Thoracic aorta (tissue), 2 donors: ENCODE measurements around the gene DOCK11. TPM values are rescaled to one million over a fixed set of nuclear protein-coding genes. Genes with fewer than 3 reads are reported as not detected.

Experiments
- ATAC-seq: fragments of 150-250 bp; one replicate; pipeline ENCODE4 v1.8.0; 2017; ENCODE audit warnings: low read depth; ENCODE audit not compliant: insufficient number of reproducible peaks, low FRiP score
- DNase-seq: peaks from one replicate; pipeline ENCODE4 v3.0.0-alpha.2; 2020; ENCODE audit warnings: low spot score
- H3K27ac ChIP-seq, 2 donors: fragments of 200-600 bp; sonication (generic); 1 replicate in 1 of 2; 2 replicates in 1 of 2; pipeline ENCODE4 v1.5.1; 2016; ENCODE audit warnings: mild to moderate bottlenecking in 2 of 2, moderate library complexity in 2 of 2
- H3K27me3 ChIP-seq: fragments of 200-600 bp; sonication (generic); replicated peaks from 2 replicates; pipeline ENCODE4 v1.6.0; 2016; ENCODE audit warnings: mild to moderate bottlenecking; ENCODE audit not compliant: insufficient read depth
- H3K36me3 ChIP-seq: fragments of 200-600 bp; sonication (generic); one replicate; pipeline ENCODE4 v1.5.1; 2016
- H3K4me1 ChIP-seq, 2 donors: fragments of 200-600 bp; sonication (generic); 1 replicate in 1 of 2; 2 replicates in 1 of 2; pipeline versions ENCODE4 v1.5.1 to v1.6.0; 2016; ENCODE audit warnings: low read depth in 2 of 2, mild to moderate bottlenecking in 1 of 2; ENCODE audit not compliant: control insufficient read depth in 1 of 2
- H3K4me3 ChIP-seq: fragments of 200-600 bp; sonication (generic); 2 replicates; pipeline ENCODE4 v1.5.1; 2016; ENCODE audit warnings: mild to moderate bottlenecking
- H3K9me3 ChIP-seq: fragments of 200-600 bp; sonication (generic); 2 replicates; pipeline ENCODE4 v1.5.1; 2016
- total RNA-seq, 2 donors: library from RNA; depleted of rRNA; stranded (reverse); fragments of >200 nt; gene quantifications; one replicate each; pipeline versions ENCODE4 v1.1.0 to v1.2.3, GENCODE V29; 2016
- TF ChIP-seq, protein P1 (sequence below): fragments of 200-600 bp; sonication (generic); IDR thresholded peaks from one replicate; pipeline ENCODE4 v1.5.1; 2019; ENCODE audit warnings: antibody characterized with exemption

Gene DOCK11
- total RNA-seq, 2 donors from 2014 or later = 30.6 to 45.8 TPM

DNA sequence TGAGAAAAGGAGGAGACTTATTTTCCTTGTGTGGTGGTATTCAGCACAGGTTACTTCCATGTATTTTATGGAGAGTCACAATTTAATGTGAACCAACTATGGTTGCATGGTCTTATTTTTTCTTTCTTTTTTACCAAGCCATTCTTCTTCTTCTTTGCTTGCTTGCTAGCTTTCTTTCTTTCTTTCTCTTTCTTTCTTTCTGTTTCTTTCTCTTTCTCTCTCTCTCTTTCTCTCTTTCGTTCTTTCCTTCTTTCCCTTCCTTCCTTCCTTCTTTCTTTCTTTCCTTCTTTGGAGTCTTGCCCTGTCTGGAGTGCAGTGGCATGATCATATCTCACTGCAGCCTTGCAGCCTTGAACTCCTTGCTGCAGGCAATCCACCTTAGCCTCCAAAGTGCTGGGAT lies 68.9 kb downstream of the DOCK11 start:
- no peak overlapping the region for H3K27ac ChIP-seq
- ATAC-seq (no peak), DNase-seq (no peak)
- H3K4me3 ChIP-seq = no peak overlapping the region
- no peaks in the 10 kb centered on the region for H3K27me3 ChIP-seq
- H3K36me3 ChIP-seq = no peaks in the 10 kb centered on the region
- no peaks in the 10 kb centered on the region for H3K9me3 ChIP-seq
- H3K4me1 ChIP-seq = no peaks in the 10 kb centered on the region
- TF ChIP-seq, protein P1, sequence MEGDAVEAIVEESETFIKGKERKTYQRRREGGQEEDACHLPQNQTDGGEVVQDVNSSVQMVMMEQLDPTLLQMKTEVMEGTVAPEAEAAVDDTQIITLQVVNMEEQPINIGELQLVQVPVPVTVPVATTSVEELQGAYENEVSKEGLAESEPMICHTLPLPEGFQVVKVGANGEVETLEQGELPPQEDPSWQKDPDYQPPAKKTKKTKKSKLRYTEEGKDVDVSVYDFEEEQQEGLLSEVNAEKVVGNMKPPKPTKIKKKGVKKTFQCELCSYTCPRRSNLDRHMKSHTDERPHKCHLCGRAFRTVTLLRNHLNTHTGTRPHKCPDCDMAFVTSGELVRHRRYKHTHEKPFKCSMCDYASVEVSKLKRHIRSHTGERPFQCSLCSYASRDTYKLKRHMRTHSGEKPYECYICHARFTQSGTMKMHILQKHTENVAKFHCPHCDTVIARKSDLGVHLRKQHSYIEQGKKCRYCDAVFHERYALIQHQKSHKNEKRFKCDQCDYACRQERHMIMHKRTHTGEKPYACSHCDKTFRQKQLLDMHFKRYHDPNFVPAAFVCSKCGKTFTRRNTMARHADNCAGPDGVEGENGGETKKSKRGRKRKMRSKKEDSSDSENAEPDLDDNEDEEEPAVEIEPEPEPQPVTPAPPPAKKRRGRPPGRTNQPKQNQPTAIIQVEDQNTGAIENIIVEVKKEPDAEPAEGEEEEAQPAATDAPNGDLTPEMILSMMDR = no peak

DNA sequence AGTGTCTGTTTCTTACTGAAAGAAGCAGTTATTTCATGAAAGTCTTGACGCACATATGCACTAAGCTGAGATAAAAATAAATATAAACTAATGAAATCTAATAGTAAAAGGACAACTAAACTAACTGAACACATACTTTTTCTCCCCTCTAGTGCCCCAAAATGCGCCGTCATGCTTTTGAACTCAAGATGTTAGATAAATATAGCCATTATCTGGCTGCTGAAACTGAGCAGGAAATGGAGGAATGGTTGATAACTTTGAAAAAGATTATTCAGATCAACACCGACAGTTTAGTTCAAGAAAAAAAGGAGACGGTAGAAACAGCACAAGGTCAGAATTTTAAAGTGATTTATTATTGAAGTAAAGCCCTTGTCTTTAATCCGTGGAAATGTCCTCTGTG lies 70.2 kb downstream of the DOCK11 start:
- ATAC-seq (no peak), DNase-seq (no peak)
- TF ChIP-seq, protein P1 = no peak
- Histone ChIP-seq H3K27me3 (no peaks in the 10 kb centered on the region), H3K9me3 (no peaks in the 10 kb centered on the region), H3K27ac (no peak overlapping the region), H3K36me3 (no peaks in the 10 kb centered on the region), H3K4me3 (no peak overlapping the region), H3K4me1 (no peaks in the 10 kb centered on the region)

DNA sequence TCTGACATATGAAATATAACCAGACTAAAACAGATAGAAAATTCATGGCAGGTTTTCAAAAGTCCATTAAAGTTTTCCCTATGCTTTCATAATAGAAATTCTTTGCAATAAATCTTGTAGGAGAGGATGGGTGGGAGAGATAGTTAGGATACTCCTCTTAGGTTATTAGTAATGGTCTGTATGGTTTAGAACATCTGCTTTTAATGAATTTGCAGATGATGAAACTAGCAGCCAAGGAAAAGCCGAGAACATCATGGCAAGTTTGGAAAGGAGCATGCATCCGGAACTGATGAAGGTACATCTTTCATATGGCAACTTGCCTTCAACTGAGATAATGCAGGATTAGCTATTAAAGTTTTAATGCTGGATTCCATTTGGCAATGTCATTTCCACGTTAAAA lies 70.7 kb downstream of the DOCK11 start:
- H3K4me3 ChIP-seq = no peak overlapping the region
- H3K27me3 ChIP-seq = no peaks in the 10 kb centered on the region
- no peaks in the 10 kb centered on the region for H3K36me3 ChIP-seq
- TF ChIP-seq, protein P1 = no peak
- ATAC-seq (no peak), DNase-seq (no peak)
- H3K27ac ChIP-seq = no peak overlapping the region
- no peaks in the 10 kb centered on the region for H3K9me3 ChIP-seq
- H3K4me1 ChIP-seq = no peaks in the 10 kb centered on the region

DNA sequence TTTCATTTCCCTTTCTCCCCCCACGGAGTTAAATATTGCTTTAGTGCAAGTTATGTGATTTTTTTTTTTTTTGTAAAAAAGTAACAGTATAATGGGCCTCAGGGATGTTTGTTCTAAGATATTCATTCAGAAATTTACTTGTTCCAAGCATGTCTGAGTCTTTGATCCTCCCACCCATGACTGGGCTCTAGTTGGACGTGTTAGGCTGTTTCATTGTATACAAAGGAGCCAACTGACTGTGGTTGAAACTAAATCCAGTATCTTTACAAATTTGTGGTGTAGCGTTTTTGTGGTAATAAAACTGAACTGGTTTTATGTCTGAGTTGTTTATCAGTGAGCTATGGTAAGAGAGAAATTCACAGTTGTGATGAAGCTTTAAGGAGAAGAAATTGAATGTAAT lies 74.1 kb downstream of the DOCK11 start:
- no peak overlapping the region for H3K4me3 ChIP-seq
- ATAC-seq (no peak), DNase-seq (no peak)
- no peaks in the 10 kb centered on the region for H3K4me1 ChIP-seq
- no peak overlapping the region for H3K27ac ChIP-seq
- no peaks in the 10 kb centered on the region for H3K9me3 ChIP-seq
- TF ChIP-seq, protein P1 = no peak
- no peaks in the 10 kb centered on the region for H3K36me3 ChIP-seq
- H3K27me3 ChIP-seq = no peaks in the 10 kb centered on the region

DNA sequence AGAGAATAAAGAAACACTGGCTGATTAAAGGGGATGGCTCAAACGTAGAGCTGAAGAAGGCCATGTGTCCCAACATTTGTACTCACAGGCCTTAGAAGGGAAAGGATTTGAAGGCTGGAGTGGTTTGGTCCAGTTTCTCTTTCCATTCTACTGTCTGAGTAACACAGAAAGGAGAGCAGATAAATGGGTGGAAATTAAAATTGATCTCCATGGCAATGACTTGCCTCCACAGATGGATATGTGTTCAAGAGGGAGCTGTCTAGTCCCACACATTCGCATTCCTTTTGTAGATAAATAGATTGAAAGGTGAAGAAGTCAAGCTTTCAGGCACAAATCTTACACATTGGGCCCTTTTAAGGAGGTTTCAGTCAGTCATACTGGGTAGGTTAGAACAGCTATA lies 74.6 kb downstream of the DOCK11 start:
- Histone ChIP-seq H3K27me3 (no peaks in the 10 kb centered on the region), H3K36me3 (no peaks in the 10 kb centered on the region), H3K4me3 (no peak overlapping the region), H3K9me3 (no peaks in the 10 kb centered on the region), H3K4me1 (no peaks in the 10 kb centered on the region), H3K27ac (no peak overlapping the region)
- ATAC-seq = no peak
- DNase-seq = no peak
- TF ChIP-seq, protein P1 = no peak
